H1 (cell line): Measurements from ENCODE around the gene SCYL1. TPM values are rescaled to one million over a fixed set of nuclear protein-coding genes. Genes with fewer than 3 reads are reported as not detected.

Experiments used
- BACH1 ChIP-seq: IDR thresholded peaks from 2 replicates; pipeline ENCODE4 v1.6.1; 2012; ENCODE audit warnings: low read length, improper control_type of control experiment
- CBX5 ChIP-seq: fragments of 300-800, 300-1000 bp; sonication (generic); IDR thresholded peaks from 2 replicates; pipeline ENCODE4 v1.7.1; 2016; ENCODE audit warnings: antibody characterized with exemption, low read length, low read depth
- CHD7 ChIP-seq: fragments of 300-600 bp; sonication (generic); IDR thresholded peaks from 2 replicates; pipeline ENCODE4 v1.7.1; 2012; ENCODE audit warnings: low read length, moderate library complexity, mild to moderate bottlenecking, inconsistent platforms; ENCODE audit not compliant: insufficient replicate concordance
- HDAC6 ChIP-seq: IDR thresholded peaks from one replicate; pipeline ENCODE4 v1.7.1; 2012; ENCODE audit warnings: low read depth, mild to moderate bottlenecking, inconsistent platforms, low read length, moderate library complexity
- KDM4A ChIP-seq: IDR thresholded peaks from one replicate; pipeline ENCODE4 v1.7.1; 2012; ENCODE audit warnings: low read depth, mild to moderate bottlenecking, moderate library complexity, low read length, inconsistent platforms; ENCODE audit not compliant: severe bottlenecking
- RXRA ChIP-seq: IDR thresholded peaks from 2 replicates; pipeline ENCODE4 v1.6.1; 2011; ENCODE audit warnings: low read depth, mild to moderate bottlenecking, low read length, moderate library complexity; ENCODE audit not compliant: insufficient read depth
- SUZ12 ChIP-seq: fragments of 200-600 bp; sonication (generic); IDR thresholded peaks from 2 replicates; pipeline ENCODE4 v1.6.1; 2012; ENCODE audit warnings: mild to moderate bottlenecking, inconsistent platforms, low read length, moderate library complexity, mixed read lengths
- polyA plus RNA-seq, 7 experiments: library from polyadenylated mRNA; depleted of rRNA in 3 of 7; stranded (reverse) in 5 of 7; unstranded in 2 of 7; fragments of >200 nt in 5 of 7; fragments of 200-250 nt in 2 of 7; gene quantifications; 1 replicate in 5 of 7; 2 replicates in 1 of 7; 4 replicates in 1 of 7; pipeline versions ENCODE4 v1.2.1 to v1.2.3, GENCODE V29; 2011 to 2013; ENCODE audit warnings: missing spikeins in 2 of 7, mixed read lengths in 2 of 7
- total RNA-seq: library from RNA; stranded (reverse); fragmentation: NEBNext Ultra II Directional; extraction: Animal tissue kit (Norgen Biotek cat#: 25700); gene quantifications from 2 replicates; pipeline ENCODE4 v1.2.1, GENCODE V29; 2021

The SCYL1 gene
- total and polyA plus RNA-seq, 2 of the 8 experiments (the other 6 are each of a cell fraction or from before 2014, with no cell fraction given), result 59.8 to 77.7 TPM

GRCh38 chr11:65576867-65577755 is 52.2 kb downstream of the SCYL1 start (continued):
- no peak for TF ChIP-seq CHD7
- TF ChIP-seq HDAC6, result no peak
- TF ChIP-seq KDM4A, result no peak
- TF ChIP-seq CBX5, result no peak
- TF ChIP-seq RXRA, result no peak
- 0 out of 2 replicates have a peak, but pooled peaks have one; percentile 12 for TF ChIP-seq SUZ12
- no peak for TF ChIP-seq BACH1
